Activated gamma-delta T cell treated with anti-CD3 and anti-CD28 coated beads, Interleukin-2, amount 50 U/mL, for 16 hours (primary cell): ENCODE results near the gene NUAK1.

Source experiments
- DNase-seq: peaks from one replicate; pipeline ENCODE4 v3.0.0-alpha.2; 2020; ENCODE audit warnings: low read depth

Gene NUAK1

GRCh38 chr12:106063826-106064720, 74.7 kb downstream of the NUAK1 start:
- DNase-seq, result no peak

GRCh38 chr12:106062693-106063092, 76.1 kb downstream of the NUAK1 start:
- DNase-seq, result no peak

- DNase-seq, result no peak
Measured at GRCh38 chr12:106058256-106059182, 80.2 kb downstream of the NUAK1 start.

- DNase-seq, result no peak
Measured at GRCh38 chr12:106054049-106054448, 84.7 kb downstream of the NUAK1 start.

GRCh38 chr12:106051853-106052531, 86.8 kb downstream of the NUAK1 start:
- no peak for DNase-seq

- DNase-seq, result no peak
Measured at GRCh38 chr12:106049546-106049945, 89.2 kb downstream of the NUAK1 start.

- no peak for DNase-seq
Measured at GRCh38 chr12:106049105-106049504, 89.6 kb downstream of the NUAK1 start.

DNA sequence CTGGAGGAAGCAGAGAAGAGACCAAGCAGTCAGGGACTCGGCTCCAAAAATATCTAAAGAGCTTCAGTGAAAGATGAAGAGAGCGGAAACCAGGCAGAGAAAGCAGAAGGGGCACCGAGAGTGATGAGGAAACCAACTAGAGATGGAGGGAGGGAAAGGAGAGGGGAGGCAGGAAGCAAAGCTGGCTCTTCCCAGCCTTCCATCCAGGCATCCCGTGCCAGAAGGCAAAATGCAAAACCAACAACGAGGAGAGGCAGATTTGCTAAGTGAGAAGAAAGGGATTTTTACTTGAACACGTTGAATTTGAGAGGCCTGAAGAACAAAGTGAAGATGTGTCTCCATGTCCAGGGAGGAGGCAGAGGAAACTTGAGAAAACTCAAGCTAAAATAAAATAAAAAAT, 90.1 kb downstream of the NUAK1 start:
- no peak for DNase-seq

GRCh38 chr12:106048016-106048415, 90.7 kb downstream of the NUAK1 start:
- no peak for DNase-seq

GRCh38 chr12:106046947-106047346, 91.8 kb downstream of the NUAK1 start:
- no peak for DNase-seq

- DNase-seq, result no peak
Measured at GRCh38 chr12:106046301-106046846, 92.4 kb downstream of the NUAK1 start.

- no peak for DNase-seq
Measured at GRCh38 chr12:106045251-106045674, 93.5 kb downstream of the NUAK1 start.

GRCh38 chr12:106044773-106045172, 94.0 kb downstream of the NUAK1 start:
- no peak for DNase-seq

- no peak for DNase-seq
Measured at GRCh38 chr12:106042037-106042436, 96.7 kb downstream of the NUAK1 start.

- no peak for DNase-seq
Measured at GRCh38 chr12:106040521-106040920, 98.2 kb downstream of the NUAK1 start.

- DNase-seq, result no peak
Measured at GRCh38 chr12:106039646-106040404, 98.9 kb downstream of the NUAK1 start.

GRCh38 chr12:106039242-106039641, 99.5 kb downstream of the NUAK1 start:
- no peak for DNase-seq

- DNase-seq, result no peak
Measured at GRCh38 chr12:106037524-106038298, 101.0 kb downstream of the NUAK1 start.

GRCh38 chr12:106035421-106035820, 103.3 kb downstream of the NUAK1 start:
- no peak for DNase-seq

DNA sequence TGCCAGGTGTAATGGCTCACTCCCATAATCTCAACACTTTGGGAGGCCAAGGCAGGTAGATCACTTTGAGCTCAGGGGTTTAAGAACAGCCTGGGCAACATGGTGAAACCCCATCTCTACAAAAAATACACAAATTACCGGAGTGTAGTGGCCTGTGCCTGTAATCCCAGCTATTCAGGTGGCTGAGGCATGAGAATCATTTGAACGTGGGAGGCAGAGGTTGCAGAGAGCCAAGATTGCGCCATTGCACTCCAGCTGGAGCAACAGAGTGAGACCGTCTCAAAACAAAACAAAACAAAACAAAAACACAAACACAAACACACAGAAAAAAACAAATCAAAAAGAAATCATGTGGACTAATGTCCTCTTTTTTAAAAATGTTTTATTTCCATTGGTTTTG, 104.4 kb downstream of the NUAK1 start:
- no peak for DNase-seq
